Measurements from ENCODE around the gene MMRN1. TPM values are rescaled to one million over a fixed set of nuclear protein-coding genes. Genes with fewer than 3 reads are reported as not detected.

The MMRN1 gene
- polyA plus RNA-seq, 1 donor (not counting 4 experiments of a cell fraction or from before 2014, with no cell fraction given) = not detected

DNA sequence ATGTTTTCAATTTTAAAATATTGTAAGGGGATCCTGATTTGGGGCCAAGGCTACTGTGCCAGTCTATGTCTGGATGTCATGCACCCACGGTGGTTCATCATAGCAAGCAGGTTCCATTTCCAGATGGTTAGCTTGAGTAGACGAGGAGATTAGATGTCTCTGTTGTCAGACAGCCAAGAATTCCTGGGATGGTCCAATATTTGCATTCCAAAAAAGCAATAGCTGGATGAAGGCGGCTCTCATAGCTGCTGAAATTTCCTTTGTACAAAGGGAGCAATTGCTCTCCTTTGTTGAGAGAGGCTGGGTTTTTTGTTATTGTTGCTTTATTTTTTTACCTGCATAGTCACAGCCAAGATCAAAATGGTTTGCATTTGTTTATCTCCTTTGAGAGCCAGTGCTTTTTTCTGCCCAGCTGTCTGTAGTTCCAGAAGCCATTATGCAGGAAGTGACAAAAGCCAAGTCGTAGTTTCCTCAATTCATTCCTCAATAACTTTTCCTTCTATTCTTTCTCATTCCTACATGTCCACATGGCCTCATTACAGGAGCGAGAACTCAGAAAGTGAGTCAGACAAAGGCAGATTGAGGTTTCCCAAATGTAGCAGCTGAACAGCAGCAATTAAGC is 107.9 kb downstream of the MMRN1 start:
- no peaks in the 10 kb centered on the region for H3K9me1 ChIP-seq (ENCODE audit: control insufficient read depth, extremely low read depth, insufficient read depth, low read length)
- no peaks in the 10 kb centered on the region for H4K20me1 ChIP-seq (ENCODE audit: control insufficient read depth, extremely low read depth, insufficient read depth, low read length)
- no peaks in the 10 kb centered on the region for H3K36me3 ChIP-seq (ENCODE audit: control insufficient read depth in 2 of 2, extremely low read depth in 1 of 2, insufficient read depth in 2 of 2, low read length in 2 of 2)
- no peak overlapping the region for H3K4me3 ChIP-seq (ENCODE audit: control insufficient read depth in 2 of 3, extremely low read depth in 1 of 3, insufficient read depth in 2 of 3, low read depth in 1 of 3, low read length in 3 of 3)
- dilution Hi-C loops (cut with MboI; ENCODE audit: extremely low pct_ligation_motif_present, low sequenced_read_pairs) = no loop called here
- H3K27me3 ChIP-seq (ENCODE audit: control insufficient read depth, extremely low read depth, insufficient read depth, low read length) = no peaks in the 10 kb centered on the region
- FAIRE-seq (no peak), DNase-seq (ENCODE audit: low read depth, low spot score) (no peak)
- H3K9me3 ChIP-seq (ENCODE audit: control insufficient read depth, low read depth, low read length) = no peaks in the 10 kb centered on the region
- H3K4me1 ChIP-seq (ENCODE audit: control insufficient read depth, extremely low read depth, insufficient read depth, low read length) = no peaks in the 10 kb centered on the region
- no peak overlapping the region for H2AFZ ChIP-seq (ENCODE audit: control insufficient read depth, low read length)
- no peak for TF ChIP-seq EZH2 (IDR thresholded peaks at IDR 0.05; ENCODE audit: low read length)
- no peak for TF ChIP-seq CTCF (optimal IDR thresholded peaks at IDR 0.05 in 1 of 3, IDR thresholded peaks at IDR 0.05 in 1 of 3, conservative IDR thresholded peaks at IDR 0.05 in 1 of 3; ENCODE audit: extremely low read depth in 1 of 3, insufficient read depth in 2 of 3, low read length in 3 of 3)
- no peak overlapping the region for H3K9ac ChIP-seq (ENCODE audit: control insufficient read depth, extremely low read depth, insufficient read depth, low read length)
- H3K27ac ChIP-seq (ENCODE audit: control insufficient read depth, insufficient read depth, low read length) = no peak overlapping the region
- H3K4me2 ChIP-seq (ENCODE audit: control insufficient read depth, extremely low read depth, insufficient read depth, low read depth, low read length) = no peak overlapping the region
- H3K79me2 ChIP-seq (ENCODE audit: control insufficient read depth, insufficient read depth, low read length) = no peaks in the 10 kb centered on the region

Other genes with a start within 250 kb of the MMRN1 start
- 39.7 to 71.0 TPM (median 61.3 TPM) in 3 replicates for gene SNCA, start 57.7 kb upstream of the MMRN1 start, polyA plus RNA-seq
- 1.2 to 1.4 TPM (median 1.2 TPM) in 3 replicates for gene CCSER1, start 232.5 kb downstream of the MMRN1 start, polyA plus RNA-seq